ENCODE data around the gene STARD7. TPM values are rescaled to one million over a fixed set of nuclear protein-coding genes. Genes with fewer than 3 reads are reported as not detected.

The STARD7 gene
- total and polyA plus RNA-seq, 2 of the 13 experiments (the other 11 are each of a cell fraction or from before 2014, with no cell fraction given): 88.2 to 300 TPM

- no peak for TF ChIP-seq TRIM22 (IDR thresholded peaks at IDR 0.05)
- no peak for TF ChIP-seq FLYWCH1 (CRISPR knock-in tag; IDR thresholded peaks at IDR 0.05)
- no peak for TF ChIP-seq DMTF1 (CRISPR knock-in tag; IDR thresholded peaks at IDR 0.05)
- no peak for TF ChIP-seq GPN1 (CRISPR knock-in tag; IDR thresholded peaks at IDR 0.05; ENCODE audit: borderline replicate concordance)
- no peak for TF ChIP-seq SKI (IDR thresholded peaks at IDR 0.05; ENCODE audit: partially characterized antibody)
- TF ChIP-seq PRMT3 (CRISPR knock-in tag; IDR thresholded peaks at IDR 0.05; ENCODE audit: borderline replicate concordance, low read depth): no peak
- TF ChIP-seq ZNF556 (CRISPR knock-in tag; IDR thresholded peaks at IDR 0.05; ENCODE audit: borderline replicate concordance): peak; percentile 10; the same call in 1 of the 2 replicates
- TF ChIP-seq MED1 (CRISPR knock-in tag; IDR thresholded peaks at IDR 0.05): peak; percentile 70
- TF ChIP-seq ZNF674 (CRISPR knock-in tag; IDR thresholded peaks at IDR 0.05; ENCODE audit: low read depth): no peak
- no peak for TF ChIP-seq CENPT (CRISPR knock-in tag; IDR thresholded peaks at IDR 0.05; ENCODE audit: low read depth)
- peak; percentile 92; the same call in 1 of the 2 replicates for TF ChIP-seq HNF4G (IDR thresholded peaks at IDR 0.05; ENCODE audit: borderline replicate concordance, low read depth, low read length)
- no peak for TF ChIP-seq HNF4G (CRISPR knock-in tag; IDR thresholded peaks at IDR 0.05; ENCODE audit: borderline replicate concordance, low read depth)
- no peak; the same call in 1 of the 2 replicates for TF ChIP-seq ZBTB2 (CRISPR knock-in tag; IDR thresholded peaks at IDR 0.05; ENCODE audit: low read depth)
- TF ChIP-seq ZSCAN20 (CRISPR knock-in tag; IDR thresholded peaks at IDR 0.05; ENCODE audit: borderline replicate concordance): no peak
- 0 out of 2 replicates have a peak, but pooled peaks have one; percentile 44 for TF ChIP-seq KAT7 (CRISPR knock-in tag; IDR thresholded peaks at IDR 0.05; ENCODE audit: borderline replicate concordance)
- no peak for TF ChIP-seq JUN (CRISPR knock-in tag; IDR thresholded peaks at IDR 0.05)
- no peak for TF ChIP-seq ZNF619 (CRISPR knock-in tag; IDR thresholded peaks at IDR 0.05)
- TF ChIP-seq MXD4 (CRISPR knock-in tag; IDR thresholded peaks at IDR 0.05): no peak
- no peak for TF ChIP-seq PAWR (CRISPR knock-in tag; IDR thresholded peaks at IDR 0.05; ENCODE audit: borderline replicate concordance)
- TF ChIP-seq FIP1L1 (IDR thresholded peaks at IDR 0.05; ENCODE audit: borderline replicate concordance, insufficient read depth, low read depth, low read length): no peak
- TF ChIP-seq ZNF30 (CRISPR knock-in tag; IDR thresholded peaks at IDR 0.05): no peak
These were observed 543 bp upstream of the STARD7 start (continued) for GRCh38 chr2:96209011-96209728.
